GM21360 (cell line): ENCODE measurements around the gene CABLES2.

Experiments
- ATAC-seq: cut with Tn5 transposase; IDR thresholded peaks from one replicate; pipeline ENCODE4 v1.9.1; 2021; ENCODE audit warnings: mild to moderate bottlenecking, moderate library complexity; ENCODE audit not compliant: unreplicated experiment

CABLES2 gene

DNA sequence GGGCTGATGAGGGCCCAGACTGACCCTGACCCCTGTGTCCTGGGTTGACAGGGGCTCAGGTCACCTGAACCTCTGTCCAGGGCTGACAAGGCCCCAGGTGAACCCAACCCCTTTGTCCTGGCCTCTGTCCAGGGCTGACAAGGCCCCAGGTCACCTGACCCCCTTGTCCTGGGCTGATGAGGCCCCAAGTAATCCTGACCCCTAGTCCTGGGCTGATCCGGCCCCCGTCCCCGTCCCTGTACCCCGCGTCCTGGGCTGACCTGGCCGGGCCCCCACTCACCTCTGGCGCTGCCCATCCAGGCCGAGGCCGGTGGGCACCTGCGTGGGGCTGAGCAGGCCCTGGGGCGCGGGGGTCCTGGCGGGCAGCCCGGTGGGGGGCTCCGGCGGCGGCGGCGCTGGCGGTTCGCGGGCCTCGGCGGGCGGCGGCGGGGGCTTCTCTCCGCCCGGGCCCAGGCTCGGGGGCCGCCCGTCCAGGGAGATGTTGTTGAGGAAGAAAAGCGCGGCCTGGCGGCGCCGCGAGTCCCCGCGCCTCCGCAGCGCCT lies 379 bp downstream of the CABLES2 start:
- no peak for ATAC-seq

DNA sequence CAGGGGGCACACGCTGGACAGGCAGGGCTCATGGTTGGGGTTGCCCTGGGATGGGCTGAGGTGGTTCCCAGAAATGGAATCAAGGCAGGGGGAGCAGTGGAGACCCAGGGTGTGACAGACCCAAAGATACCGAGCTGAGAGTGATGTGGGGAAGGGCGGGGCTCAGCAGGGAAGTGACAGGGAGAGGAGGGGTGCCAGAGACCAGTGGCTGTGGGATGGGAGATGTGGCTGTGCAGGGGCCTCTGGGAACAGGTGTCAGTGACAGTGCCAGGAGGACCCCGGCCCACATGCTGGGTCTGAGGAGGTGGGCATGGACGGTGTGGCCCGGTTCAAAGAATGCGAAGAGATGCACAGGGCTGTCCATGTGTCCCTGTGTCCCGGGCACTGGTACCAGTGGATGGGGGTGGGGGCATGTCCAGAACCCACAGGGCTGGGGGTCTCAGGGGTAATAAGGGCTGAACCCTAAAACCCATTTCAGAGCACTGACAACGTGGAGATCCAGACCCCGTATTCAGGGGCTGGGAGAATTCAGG lies 1.0 kb downstream of the CABLES2 start:
- no peak for ATAC-seq

DNA sequence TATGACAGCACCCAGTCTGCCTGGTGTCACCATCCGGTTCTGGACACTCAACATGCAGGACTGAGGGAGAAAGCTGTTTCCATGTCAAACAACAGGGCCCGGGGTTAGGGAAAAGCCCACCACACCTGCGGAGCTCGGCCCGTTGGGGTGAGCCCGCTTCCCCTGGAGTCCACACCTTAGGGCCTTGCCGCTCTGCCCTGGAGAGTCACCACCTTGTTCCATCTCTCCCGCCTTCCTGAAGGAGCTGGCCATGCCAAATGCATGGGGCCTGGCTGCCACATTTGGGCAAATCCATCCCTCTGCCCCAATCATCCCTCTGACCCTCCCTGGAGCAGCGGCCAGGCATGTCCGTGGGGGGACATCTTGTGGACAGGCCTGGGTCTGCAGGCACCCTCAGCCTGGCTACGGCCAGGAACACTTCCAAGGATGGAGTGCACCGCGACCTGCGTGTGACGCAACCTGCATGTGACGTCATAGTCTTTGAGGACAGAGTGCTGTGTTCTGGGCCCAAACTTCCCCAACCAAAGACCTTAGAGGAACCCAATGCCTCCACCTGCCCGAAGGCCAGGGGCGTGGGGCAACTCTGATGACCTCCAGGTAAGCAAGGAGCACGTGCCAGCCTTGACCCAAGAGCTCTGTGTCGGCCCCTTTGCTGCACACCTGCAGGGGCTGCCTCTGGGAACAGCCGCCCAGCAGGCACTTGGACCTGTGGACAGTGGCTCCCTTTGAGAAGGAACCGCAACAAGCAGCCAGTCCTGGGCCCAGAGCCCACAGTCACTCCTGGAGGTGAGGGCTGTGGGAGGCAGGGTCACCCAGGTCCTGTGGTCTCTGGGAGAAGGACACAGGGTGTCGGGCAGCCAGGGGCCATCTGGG lies 1.7 kb downstream of the CABLES2 start:
- ATAC-seq, result no peak

DNA sequence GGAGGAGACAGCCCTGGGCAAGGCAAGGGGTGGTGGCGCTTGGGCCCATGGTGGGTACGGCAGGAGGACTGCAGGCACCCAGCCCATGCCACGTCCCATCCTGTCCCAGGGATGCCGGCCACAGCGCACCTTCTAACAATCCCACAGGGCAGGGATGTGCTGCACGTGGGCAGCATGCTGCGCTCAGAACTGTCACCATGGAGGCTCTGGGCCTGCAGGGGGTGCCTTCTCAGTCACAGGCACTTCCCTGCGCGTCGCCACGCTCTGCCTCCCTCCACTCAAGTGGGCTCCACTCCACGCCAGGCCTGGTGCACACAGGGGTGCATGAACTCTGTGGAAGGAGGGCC lies 2.4 kb downstream of the CABLES2 start:
- no peak for ATAC-seq

DNA sequence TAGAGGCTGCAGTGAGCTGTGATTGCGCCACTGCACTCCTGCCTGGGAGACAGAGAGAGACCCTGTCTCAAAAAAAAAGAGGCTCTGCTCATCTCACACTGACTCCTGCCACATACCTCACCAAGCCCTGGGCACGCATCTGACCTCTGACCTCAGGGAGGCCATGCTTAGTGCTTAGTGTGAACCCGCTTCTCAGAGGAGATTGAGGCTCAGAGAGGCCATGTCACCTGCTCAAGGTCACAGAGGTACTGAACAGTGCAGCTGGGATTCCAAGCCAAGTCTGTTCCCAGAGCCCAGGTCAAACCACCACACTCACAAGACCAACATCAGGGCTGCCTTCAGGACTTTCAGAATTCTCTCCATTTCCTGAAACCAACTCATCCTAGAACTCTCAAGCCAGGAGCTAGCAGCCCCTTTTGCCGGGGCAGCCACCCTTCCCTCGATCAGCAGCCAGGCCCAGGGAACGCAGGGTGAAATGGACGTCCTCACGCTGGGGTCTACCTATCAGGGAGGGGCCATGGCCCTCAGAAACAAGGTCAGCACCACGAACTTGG lies 2.9 kb downstream of the CABLES2 start:
- ATAC-seq, result no peak

DNA sequence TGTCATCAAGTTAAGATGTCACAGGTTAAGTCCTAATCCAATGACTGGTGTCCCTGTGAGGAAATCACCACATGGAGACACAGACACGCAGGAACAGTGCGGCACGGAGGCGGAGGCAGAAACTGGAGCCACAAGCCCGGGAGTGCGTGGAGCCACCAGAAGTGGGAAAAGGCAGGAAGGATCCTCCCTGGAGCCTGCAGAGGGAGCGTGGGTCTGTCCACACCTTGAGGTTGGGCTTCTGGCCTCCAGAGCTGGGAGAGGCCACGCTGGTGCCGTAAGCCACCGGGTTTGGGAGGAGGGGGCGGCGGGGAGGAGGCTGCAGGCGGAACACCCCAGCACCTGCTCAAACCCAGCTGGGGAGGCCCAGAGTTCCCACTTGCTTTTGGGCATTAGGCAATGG lies 3.8 kb downstream of the CABLES2 start:
- ATAC-seq, result no peak

DNA sequence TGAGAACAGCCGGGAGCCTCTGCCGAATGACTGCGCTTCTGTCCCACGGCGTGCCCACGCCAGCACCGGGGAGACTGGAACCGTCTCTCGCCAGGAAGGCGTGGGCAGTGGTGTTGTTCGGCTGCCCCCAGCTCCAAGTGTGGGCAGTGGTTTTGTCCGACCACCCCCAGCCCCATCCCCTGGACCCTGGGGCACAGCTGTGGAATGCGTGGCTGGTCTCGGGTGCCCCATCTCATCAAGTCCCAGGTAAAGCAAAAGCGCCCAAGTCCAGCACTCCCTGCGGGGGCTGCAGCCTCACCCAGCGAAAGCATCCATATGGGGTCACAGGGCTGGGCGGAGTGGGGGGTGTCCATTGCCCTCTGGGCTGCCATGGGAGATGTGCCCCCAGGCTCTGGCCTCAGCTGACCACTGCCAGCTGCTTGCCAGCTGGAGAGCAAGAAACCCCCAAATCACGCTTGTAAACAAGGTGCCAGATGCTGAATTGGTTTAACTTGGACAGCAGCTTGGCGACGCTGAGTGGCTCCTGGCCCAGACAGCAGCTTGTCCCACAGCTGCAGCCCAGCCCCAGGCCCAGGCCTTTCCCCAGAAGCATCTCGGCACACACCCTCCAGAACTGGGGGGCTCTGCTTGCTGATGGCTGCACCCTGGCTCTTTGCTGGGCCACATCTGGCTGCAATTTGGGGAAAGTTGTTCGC lies 4.5 kb downstream of the CABLES2 start:
- ATAC-seq, result no peak

DNA sequence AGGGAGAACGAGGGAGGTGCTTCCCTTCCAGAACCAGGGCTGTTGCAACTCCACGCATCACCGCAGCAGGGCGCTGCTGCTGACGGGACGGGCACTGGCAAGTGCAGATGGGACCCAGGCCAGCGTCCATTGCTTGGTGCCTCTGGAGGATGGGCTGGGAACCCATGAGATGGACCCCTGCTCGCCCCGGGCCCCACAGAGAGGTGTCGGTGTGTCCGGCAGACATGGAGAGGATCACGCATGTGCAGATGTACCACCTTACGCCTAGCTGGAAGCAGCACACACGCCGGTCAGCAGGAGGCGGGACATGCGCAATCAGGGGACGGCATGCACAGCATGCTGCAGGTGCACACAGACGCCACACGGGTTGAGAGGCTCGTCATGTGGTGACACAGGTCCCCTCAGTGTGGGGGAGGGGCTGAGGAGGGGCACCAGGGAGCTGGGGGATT lies 5.7 kb downstream of the CABLES2 start:
- ATAC-seq, result no peak

DNA sequence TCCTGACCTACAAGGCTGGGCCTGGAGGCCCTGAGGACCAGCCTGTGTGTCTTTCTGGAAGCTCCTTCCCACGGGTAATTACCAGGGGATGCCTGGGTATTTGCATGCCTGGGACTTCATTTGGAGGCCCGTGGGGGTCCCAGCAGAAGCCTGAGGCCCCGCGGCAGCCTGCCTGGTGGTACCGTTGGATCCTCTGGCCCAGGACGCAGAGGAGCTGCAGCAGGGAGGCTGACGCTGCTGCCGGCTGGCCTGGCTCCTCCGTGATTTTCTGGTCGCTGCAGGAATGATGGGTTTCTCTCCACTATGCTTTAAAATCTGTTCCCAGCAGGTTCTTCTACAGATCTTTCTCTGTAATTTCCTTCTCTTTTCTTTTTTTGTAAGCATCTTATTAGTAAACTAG lies 6.5 kb downstream of the CABLES2 start:
- ATAC-seq, result no peak

DNA sequence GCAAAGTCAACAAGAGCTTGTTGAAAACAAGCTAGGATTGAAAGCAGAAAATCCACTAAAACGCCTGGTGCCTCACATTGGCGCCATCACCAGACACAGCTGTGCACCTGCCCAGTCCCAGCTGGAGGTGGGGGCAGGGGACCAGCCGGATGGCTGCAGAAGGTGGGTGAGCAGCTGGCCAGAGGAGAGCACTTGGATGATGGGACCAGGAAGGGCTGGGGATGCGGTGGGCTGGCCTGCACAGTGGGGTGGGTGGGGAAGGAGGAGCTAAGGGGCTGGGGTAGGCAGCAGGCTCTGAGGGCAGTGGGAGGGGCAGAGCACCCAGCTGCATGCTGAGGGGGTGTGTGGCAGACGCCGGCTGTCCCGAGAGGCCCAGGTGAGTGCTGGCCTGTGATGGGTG lies 7.1 kb downstream of the CABLES2 start:
- no peak for ATAC-seq

DNA sequence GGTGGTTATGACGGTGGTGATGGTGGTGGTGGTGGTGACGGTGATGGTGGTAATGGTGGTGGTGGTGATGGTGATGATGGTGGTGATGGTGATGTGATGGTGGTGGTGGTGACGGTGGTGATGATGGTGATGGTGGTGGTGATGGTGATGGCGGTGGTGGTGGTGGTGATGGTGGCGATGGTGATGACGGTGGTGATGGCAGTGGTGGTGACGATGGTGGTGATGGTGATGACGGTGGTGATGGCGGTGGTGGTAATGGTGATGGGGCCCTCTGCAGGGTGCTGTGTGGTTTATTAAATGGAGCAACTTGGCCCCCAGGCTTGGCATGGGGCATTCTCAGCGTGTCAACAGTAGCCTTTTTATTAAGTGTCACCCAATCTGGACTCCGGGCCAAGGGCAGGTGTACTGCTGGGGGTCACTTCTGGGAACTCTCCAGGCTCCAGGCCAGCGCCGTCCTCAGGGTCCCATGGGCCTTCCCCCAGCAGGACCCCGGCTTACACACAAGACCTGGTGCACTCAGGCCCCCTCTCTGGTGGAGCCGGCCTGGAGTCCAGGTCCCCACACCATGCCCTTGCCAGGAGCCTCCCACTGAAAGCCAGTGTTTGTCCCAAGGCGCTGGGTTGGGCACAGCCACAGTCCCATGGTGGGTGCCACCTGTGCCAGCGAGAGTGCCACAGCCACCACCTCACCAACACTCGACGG lies 8.8 kb downstream of the CABLES2 start:
- ATAC-seq, result no peak

DNA sequence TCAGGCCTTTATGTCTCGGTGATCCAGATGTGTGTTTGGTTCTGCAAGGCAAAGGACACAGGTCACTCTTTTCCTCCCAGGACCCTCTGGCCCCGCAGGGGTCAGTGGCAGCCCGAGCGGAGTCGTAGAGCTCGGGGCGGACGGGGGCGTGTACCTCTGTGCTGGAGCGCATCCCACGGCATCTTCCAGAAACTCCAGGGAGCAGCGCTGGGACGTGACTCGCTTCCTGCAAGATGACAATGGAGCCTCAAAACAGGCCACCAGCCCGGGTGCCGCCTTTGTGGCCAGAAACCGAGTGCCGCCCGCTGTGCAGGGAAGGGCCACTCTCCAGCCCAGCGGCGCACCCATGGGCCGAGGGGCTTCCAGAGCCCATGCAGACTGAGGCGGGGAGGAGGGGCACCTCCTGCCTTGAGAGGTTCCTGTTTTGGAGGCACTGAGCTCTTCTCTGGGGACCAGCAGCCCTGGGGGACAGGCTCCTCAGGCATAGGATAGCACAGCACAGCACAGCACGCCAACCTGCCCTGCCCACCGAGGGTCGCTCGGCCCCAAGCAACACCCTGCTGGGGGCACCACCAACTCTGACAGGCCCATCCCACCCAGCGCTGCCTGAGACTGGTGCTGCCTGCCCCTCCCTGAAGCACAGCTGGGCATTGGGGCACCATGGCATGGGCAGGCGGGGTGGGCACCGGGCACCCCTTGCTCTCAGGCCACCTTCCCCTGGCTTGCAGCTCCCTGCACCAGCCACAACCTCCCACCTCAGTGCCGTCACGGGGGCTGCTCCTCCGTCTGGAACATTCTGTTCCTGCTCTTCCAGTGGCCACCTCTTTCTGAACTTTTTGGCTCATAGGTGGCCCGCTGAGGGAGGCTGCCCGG lies 10.5 kb downstream of the CABLES2 start:
- ATAC-seq, result no peak

DNA sequence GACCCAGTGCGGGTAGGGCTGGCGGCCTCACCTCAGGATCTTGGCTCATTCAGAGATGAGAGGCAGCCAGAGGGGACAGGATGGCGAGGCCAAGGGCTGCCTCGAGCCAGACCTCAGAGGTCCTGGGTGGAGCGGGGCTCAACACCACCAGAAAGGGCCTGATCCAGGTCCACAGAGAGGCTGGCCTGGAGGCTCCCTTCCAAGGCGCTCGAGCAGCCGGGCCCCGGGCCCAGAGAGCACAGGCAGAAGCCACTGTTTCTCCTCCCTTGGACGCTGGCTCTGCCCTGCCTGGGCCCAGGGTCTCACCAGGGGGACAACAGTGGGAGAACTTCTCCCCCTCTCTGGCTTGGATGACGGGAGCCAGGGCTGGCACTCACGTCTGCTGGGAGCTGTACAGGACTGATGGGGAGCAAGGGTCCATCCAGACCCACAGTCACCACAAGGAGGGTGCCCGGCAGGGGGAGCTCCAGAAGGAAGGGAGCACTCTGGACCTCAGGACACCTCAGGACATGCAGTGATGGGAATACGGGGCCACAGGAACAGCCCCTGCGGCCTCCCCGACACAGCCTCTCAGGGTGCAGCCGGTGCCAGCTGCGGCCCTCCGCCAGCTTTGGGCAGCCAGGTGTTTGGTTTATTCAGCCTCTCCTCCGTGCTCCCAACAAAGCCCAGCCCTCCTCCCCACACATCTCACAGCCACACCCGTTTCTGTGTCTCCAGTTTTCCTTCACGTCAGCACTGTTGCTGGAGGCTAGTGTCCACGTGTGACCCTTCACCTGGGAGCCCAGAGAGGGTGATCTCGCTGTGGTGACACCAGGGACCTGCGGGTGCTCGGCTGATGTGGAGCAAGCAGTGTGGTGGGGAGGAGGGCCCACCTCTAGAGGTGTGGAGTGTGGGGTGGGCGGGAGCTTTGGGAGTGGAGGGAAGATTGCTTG lies 11.5 kb downstream of the CABLES2 start:
- no peak for ATAC-seq

DNA sequence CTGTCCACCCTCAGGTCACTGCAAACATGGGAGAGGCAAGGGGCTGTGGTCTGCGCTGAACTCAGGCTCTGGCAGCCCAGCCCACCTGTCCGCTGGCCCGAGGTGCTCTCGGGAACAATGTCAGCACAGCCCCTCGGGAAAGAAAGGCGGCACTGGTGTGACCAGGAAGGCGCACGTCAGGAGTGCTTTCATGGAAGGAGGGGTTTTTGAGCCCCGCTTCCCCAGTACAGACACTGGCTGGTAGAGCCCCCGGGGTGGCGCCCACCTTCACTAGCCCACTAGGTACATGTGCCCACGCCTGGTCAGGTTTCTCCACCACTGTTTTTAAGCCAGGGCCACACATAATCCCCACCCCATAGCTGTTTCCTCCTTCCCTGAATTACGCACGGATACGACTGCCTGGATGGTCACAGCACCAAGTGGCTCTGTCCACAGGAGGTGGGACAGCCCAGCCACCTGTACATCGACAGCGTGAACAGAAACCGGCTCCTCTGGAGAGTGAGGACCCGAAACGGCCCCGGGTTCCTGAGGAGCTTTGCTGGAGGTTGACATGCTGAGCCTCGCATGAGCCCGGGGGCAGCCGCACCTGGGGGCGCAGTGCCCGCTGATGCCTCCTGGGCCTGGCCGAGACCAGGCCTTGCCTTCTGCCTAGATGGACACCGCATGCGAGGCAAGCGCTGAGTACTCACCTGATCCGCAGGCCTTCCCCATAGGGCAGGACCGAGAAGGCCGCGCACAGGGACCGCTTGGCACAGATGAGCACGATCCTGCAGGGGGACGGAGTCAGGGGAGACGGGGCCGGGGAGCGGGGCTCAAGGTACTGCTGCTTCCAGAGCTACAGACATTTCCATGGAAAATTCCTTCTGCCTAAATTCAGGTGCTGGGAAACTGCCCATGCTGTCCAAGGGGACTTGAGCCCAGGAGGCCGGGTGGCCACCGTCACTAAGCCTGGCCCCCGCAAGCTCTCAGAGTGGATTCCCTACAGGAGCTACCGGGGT lies 12.5 kb downstream of the CABLES2 start:
- ATAC-seq, result no peak

DNA sequence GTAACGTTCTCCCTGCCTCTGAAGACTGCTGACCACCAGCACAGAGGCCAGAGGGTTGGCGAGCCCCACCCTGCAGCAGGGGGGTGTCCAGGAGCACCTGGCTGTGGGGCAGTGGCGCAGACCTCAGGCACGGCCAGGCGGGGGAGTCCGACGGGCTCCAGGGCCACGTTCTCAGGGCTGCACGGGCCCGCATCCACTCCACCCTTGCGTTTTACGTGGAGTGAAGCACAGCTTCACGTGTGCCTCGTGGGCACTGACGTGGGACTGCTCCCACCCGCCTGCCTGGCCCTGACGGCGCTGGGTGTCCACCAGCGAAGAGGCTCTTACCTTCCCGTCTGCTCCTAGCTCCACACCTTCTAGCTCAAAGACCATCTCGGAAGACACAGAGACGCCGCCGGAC lies 13.3 kb downstream of the CABLES2 start:
- ATAC-seq, result no peak

DNA sequence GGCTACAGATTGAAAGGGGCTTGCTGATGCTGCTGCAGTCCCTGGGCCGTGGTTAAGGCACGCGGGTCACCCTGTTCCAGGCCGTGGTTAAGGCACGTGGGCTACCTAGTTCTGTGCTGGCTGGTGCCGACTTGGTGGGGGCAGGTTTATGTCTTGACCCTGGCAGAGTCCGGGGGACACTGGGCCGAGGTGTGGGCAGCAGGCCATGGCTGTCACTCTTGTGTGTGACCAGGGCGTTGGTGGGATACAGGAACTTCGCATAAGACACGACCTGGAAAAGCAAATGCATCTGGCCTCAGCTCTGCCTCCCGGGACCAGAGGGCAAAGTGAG lies 13.8 kb downstream of the CABLES2 start:
- ATAC-seq, result no peak

DNA sequence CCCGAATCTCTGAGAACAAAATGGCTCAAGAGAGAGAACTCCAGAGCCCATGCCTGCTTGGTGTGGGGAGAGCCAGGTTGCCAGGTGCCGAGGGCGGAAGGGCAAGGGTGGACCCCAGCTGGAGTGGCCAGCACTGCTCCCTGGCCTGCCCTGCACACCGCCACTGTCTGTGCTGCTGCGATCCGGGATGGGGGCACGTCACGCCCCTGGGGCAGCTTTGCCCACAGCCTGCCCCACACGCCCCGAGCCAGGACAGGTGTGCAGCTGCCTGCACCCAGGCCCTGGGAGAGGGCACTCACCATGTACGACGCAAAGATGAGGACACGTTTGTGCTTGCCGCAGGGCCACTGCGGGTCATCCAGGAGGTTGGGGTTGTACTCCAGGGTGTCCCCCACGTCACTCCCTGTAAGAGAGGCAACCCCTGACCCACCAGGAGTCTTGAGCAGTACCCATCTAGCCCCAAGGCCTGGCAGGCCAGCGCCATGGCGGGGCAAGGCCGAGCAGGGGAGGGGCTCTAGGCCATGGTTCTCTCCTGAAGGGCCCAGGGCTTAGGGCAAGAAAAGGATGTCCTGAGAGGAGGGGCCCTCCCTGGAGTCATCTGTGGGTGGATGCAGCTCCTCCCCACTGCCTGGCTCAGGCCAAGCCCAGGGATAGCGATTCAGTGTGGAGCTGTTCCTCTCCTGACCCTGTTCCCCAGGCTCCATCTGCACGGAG lies 14.3 kb downstream of the CABLES2 start:
- ATAC-seq, result no peak
